Activated T-helper 1 cell treated with Interleukin-2 at 50 U/mL for 16 hours (primary cell): ENCODE data around the gene MEX3B.
"Not testable (repeated sequence)": the region's sequence is repeated elsewhere in the genome, so short reads cannot be mapped to it uniquely, and the experiment has no call there.

Experiments
- DNase-seq: peaks from one replicate; pipeline ENCODE4 v3.0.0-alpha.2; 2020; ENCODE audit warnings: low read depth

MEX3B gene

DNA sequence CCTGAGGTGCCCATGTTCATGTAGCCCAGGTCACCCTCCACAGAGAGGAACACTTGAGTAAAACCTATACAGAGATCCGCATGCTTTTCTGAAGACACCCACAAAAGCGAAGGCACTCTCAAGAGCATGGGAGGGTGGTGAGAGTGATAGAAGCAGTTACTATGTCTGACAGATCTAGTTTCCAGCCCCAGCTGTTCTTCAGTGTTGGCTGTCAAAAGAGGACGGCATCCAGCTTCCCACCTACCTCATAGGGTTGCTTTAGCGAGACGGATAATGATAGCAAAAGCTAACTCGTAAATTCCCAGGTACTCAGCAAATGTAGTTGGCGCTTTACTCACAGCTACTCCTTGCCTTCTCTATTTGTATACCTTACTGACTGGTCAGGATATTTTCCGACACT, 3.0 kb upstream of the MEX3B start:
- no peak for DNase-seq

DNA sequence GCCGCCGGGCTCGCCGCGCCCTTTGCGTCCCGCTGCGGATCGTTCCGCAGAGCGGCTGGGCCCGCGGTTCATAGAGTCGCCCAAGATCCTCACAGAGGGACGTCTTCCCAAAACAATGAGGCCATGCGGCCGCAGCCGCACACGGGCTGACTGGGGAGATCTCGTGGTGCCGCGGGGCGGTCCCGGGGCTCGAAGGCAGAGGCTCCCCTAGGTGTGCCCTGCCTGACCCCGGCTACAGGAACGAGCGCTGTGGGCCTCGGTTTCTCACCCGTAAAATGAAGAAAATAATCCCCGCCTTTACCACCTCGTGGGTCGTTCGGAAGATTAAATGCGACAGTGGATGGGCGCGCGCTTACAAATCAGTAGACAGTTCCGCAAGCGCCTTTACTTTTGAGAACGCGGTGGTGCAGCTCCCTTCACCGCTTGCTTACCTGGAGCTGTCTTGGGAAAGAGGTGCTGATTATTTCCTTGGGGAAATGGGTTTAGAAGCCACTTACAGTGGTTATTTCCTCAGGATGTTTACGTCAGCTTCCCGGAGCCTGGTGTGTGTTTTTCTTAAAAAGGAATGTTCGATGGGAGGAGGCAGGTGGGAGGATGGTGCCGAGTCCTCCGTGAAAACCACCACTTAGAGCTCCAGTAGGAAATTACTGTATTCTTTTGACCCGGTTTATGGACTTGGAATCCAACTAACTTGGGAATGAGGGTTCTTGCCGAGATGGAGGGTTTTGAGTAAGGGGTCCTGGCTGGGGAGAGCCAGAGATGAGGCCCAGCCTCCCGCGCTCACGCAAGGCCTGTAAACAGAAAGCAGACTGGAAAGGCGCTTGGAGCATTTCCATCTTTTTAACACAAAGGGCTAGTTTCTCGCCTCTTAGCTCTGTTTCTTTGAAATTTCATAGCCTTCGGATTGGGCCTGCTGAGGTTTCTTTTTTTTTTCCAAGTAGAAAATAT, 1.9 kb upstream of the MEX3B start:
- no peak for DNase-seq

DNA sequence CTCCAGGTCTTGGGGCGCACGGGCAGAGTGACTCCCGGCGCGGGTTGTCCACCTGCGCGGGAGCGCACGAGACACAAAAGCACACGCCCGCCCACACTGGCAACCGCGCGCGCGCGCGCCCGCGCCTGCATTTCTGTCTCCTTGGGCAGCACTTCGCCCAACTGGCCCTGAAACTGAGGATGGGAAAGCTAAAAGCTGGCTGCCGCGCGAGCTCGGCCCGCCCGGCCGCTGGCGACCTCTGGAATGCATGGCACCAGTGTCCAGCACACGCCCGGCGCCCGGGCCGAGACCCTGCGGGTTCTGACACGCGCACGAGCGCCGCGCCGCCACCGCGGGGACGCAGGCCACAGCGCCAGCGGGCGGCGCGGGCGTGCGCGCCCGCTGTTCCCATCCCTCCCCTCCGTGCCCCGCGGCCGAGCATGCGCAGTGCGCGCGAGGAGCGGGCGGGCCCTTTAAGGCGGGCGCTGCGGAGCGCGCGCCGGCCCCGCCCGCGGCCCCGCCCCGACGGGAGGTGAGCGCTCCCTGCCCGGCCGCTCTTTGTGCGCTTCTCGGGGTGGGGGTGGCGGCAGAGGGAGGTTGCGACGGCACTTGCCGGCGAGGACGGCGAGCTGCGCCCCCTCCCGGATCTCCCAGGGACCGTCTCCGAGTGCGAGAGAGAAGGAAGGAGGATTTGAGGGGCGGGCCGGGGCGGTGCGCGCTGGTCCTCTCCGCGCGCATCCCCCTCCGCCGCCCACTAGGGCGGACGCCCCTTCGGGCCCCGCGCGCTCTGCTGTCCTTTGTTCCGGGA, 1.0 kb upstream of the MEX3B start:
- DNase-seq: peak; percentile 75

DNA sequence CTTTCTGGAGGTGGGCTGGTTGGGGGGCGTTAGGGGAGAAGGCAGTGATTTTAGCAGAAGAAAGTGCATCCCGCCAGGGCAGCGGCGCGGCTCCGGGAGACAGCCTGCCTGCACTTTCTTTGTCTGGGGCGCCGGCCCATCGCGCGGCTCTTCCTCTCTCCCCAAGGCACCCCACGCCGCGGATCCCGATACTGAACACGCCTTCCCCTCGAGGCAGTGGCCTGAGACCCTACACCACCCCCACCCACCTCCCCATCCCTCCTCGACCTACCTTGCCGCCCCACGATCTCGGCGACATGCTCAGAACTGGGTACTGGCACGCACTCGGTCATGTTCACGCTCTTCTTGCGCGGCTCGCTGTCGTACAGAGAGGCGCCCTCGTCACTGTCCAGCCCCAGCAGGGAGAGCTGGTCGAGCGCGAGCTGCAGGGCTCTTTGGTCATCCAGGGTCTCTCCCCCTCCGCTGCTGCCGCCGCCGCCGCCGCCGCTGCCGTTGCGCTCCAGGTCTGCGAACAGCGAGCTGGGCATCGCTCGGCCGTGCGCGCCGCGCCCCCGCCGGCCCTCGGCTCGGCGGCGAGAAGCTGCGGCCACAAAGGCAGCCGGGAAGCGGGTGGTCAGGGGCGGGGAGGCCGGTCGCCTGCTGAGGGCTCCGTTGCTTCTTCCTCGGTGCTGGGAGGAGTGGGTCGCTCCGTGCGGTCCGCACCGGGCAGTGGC, 483 bp downstream of the MEX3B start:
- DNase-seq: no peak

DNA sequence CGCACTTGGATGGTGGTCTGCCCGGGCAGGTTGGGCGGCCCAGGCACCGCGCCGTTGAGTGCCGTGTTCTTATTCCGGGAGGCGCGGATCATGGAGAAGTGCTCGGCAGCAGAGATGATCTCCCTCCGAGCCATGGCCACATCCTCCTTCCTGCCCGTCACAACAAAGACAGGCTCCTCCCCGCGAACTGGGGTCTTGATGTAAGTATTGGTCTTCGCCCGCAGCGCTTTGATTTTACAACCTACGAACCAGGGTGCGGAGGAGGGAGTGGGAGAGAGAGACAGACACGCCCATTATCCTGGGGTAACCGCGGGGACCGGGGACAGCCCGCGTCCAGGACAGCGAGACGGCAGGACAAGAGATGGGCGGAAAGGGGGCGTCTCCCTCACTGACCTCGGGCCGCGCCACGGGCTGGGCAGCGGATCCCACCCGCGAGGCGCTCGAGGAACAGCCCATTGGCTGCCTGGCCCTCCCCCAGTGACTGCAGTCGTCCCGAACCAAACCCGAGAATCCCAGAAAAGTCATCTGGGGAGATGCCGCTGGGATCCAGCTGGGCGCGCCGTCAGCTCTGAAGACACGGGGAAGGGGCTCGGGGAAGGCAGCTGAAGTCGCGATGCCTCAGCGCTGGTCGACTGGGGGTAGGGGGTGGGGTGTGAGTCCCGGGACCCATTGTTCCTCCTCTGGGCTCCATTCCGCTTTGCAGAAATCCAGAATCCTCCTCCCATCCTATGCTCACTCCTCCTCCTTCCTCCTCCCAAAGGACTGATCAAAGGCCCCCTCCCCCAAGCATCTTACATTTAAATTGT, 1.2 kb downstream of the MEX3B start:
- no peak for DNase-seq

DNA sequence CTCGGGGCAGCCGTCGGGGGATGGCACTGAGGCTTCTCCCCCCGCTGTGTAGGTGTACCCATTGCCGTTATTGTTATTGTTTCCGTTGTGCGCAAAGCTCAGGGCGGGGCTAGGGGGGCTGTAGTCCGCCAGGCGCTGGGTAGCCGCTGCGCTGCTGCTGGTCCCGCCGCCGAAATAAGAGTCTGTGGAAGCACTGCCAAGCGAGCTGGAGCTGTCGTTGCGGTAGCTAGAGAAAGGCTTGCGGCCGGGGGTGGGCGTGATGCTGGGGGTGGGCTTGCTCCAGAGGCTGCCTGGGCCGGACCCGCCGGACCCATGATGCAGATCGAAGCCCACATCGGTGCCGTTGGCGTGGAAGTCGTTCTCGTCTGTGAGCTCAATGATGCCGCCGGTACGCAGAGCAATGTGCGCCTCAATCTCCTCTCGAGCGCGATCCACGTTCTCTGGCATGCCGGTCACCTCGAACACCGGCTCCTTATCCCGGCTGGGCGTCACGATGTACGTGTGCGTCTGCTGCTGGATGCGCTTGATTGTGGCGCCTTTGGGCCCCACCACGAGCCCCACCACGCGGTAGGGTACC, 1.9 kb downstream of the MEX3B start:
- no peak for DNase-seq

DNA sequence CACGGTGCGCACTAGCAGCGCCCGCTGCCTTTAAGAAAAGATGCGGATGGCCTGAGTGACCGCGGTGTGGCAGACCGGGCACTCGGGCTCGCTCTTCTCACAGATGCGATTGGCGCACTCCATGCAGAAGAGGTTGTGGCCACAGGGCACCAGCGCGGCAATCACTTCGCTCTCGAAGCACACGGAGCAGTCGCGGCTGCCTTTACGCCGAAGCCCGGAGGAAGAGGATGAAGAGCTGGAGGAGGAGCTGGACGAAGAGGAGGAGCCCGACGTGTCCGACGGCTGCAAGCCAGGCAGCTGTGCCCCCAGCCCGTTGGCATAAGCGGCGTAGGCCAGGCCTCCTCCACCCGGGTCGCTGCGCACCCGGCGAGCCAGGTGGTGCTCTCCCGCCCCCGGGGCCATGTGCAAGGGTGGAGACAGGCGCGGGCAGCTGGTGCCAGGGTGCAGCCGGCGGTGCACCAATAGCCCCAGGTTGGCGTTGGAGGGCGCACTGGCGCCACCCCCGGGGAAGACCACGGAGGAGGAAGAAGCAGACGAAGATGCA, 2.6 kb downstream of the MEX3B start:
- no peak for DNase-seq

DNA sequence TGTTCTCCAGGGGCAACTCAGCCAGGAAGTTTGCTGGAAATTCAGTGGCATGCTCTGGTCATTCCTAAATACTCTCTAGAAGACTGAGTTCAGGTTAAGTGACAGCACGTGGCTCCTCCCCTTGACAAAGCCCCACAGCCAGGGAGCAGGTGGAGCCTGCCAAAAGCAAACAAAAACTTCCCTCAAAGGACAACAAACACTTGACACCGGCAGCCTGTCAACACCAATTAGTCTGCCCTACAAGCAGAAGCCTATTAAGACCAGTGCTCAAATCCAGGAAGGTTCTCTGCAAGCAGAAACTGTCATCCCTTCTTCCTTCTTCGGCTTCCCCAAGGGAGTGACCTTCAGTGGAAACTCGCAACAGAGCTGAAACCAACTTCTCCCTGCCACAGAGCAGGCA, 5.0 kb downstream of the MEX3B start:
- DNase-seq: no peak

DNA sequence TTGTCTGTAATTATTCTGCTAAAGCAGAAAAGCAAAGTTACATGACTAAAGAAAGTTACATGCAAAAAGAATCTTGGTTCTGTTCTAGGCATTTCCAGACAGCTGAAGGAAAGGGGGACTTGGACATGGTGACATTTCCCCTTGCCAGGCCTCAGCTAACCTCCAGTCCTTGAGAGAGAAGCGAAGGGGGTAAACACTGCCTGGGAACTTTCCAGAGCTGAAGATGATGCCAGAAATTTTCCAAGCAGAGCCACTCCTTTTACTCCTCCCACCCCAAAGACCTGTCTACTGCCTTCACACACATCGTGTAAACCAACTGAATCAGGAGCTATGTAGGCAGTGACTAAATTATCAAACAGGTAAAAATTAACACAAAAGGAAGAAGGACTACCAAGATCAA, 5.4 kb downstream of the MEX3B start:
- no peak for DNase-seq

DNA sequence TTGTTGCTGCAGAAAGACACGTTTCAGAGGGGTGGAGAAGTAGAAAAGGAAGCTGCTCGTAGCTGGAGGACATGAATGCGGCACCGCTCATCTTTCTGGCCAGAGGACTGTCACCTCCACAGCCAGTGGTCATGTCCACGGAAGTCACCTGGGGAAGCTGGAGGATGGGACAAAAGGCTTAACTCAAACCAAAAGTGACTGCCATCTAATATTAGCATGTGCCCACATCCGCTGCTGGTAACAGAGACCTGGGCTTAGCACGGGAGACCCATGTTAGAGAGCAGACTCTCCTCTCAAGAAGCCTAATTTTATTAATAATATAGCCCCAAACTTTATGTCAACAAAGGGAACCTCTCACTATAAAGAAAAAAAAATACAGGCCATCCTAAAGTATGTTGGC, 5.9 kb downstream of the MEX3B start:
- no peak for DNase-seq

DNA sequence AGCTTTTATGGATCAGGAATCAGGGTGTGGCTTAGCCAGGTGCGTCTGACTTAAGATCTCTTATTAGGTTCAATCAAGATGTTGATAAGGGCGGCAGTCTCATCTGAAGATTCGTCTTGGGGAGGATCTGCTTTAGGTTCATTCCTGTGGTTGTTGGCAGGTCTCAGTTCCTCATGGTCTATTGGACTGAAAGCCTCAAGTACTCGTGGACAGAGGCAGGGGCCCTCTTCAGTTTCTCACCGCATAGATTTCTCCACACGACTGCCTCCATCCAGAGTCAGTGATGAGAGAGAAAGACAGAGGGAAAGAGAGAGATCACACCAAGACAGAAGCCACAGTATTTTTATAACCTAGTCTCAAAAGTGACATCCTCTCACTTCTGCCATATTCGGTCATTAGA, 9.4 kb downstream of the MEX3B start:
- no peak for DNase-seq

DNA sequence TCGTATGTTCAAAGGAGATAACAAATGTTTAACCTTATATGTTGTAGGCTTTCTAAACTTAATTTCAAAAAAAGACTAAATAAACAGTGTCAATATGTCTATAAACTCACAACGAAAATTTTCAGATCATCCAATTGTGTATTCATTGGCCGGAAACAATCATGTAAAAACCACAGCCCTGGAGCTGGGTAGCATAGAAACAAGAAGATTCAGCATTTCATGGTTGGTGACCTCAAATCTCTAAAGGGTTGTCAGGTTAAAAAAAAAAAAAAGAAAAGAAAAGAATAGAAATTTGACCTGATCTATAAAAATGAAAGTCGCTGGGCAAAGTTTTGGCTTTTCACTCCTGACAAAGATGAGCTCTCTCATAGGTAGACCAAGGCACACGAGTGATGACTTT, 13.9 kb downstream of the MEX3B start:
- DNase-seq: no peak

DNA sequence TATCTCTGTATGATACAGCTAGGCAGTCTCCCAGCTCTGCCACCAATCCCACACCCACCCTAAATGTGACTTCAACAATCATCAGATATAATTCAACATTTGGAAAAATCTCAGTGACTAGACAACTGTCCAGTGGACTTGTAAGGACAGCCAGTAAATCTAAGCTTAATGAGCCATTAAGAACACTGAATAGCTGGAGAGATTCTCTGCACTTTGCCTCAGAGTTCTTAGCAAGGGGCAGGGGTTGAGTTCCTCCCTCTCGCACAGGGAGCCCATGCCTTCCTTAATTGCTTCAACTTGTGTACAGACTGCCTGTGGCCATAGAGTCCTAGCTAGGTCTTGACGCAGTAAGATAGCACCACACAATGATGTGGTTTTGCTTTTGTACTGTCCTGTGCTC, 15.6 kb downstream of the MEX3B start:
- no peak for DNase-seq

DNA sequence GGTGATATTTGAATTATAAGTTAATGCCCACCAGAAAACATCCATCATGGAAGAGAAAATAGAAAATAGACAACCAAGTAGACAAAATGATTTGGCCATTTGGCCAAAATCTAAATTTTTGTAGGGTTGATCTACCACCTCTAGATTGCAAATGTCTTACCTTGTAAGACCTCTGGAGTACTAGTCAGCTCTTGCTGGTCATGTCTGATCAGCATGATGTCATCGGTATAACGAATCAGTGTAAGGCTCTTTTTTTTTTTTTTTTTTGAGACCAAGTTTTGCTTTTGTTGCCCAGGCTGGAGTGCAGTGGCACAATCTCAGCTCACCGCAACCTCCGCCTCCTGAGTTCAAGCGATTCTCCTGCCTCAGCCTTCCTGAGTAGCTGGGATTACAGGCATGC, 17.7 kb downstream of the MEX3B start:
- not testable (repeated sequence) for DNase-seq

DNA sequence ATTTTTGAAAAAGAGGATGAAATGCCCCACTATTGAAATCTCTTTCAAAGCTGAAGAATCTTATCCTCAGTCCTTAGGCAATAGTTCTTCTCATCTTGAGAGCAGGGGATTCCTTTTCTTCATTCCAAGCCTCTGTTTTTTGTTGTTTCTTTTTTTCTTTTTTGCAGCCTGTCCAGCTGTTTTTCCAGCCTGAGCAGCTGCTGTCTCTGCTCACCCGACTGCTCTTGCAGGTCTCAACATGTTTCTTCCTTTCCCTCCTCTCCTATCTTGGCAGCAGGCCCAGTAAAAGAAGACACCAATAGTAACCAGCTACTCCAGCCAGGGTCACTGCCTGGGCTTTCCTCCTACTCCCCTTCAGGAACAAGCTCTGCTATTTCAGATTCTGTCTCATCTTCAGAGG, 23.8 kb downstream of the MEX3B start:
- no peak for DNase-seq

DNA sequence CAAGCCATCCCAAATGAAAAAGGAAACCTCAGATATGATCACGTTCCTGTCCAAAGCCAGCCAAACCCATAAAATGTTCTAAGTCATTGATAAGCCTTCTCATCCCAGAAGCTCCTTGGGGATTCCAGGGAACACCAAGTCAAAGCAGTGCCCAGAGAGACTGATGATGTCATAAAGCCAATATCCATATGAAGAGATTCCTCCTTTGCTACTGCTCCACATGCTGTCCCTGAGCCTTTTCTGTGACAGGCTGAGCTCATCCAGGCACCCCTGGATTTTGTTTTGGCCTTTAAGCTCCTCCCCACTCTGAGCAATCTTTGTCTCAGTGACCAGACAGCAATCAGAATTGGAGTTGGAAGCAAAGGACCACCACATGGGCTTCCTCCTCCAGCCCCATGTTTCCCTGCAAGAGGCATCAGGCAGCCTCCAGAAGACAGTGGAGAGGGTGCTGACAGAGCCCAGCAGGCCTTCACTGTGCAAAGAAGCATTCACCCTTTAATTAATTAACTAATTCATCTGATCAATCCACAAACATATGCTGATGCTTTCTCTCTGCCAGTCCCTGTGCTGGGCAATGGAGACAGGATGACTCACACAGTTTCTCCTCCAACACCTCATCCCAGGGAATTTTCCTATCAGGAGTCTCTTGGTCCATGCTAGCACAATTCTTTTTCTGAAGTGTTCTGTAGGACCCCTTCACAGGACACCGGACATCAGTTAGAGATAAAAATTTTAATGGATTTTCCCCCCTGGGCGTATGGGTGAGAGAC, 25.0 kb downstream of the MEX3B start:
- DNase-seq: no peak

DNA sequence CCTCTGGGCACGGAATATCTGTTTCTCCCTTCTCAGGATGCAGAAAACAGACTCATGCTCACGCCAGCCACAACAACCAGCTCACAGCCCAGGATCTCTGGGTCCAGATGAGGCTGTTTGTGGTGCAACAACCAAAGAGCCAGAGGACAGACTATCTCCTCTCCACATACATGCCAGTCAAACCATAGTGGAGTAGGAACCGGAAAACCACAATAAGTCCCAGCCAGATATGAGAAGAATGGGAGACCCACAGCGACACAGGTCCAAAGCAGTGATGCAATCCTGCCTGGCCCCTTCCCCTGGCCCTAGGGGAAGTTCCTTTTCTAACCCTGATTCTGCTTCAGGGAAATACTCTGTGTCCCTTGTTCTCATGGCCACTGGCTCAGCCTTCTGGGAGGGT, 27.6 kb downstream of the MEX3B start:
- no peak for DNase-seq

DNA sequence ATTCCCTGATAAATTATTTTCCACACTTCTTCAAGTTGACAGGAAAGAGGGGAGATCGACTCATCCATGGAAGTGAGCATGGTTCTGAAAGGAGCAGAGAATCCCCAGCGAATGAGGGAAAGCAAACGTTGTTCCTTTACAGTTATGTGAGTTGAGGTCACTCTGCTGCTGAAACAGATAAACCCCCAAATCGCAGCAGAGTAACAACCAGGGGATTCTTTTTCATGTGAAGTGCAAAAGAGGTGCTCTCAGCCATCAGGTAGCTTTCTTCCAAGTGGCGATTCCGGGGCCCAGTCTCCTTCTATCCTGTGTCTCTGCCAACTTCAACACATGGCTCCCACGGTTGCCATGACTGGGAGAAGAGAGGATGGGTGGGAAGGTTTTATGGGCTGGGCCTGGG, 28.2 kb downstream of the MEX3B start:
- no peak for DNase-seq

DNA sequence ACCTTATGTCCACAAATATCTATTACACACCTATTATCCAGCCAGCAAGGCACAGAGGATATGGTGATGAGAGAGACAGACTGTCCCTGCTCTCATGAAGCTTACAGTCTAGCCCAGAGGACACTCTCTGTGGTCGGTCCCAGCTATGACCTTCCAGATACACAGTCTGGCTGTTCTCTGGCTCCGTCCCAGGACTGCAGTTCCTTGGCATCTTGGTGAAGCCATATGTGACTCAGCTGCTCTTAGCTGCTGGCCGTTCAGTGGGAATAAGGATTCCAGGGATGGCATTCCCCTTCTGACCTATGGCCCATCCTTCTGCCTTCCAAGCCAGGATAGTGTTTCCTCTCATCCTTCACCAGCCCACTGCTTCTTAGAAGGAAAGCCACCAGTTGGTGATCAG, 30.8 kb downstream of the MEX3B start:
- DNase-seq: no peak

DNA sequence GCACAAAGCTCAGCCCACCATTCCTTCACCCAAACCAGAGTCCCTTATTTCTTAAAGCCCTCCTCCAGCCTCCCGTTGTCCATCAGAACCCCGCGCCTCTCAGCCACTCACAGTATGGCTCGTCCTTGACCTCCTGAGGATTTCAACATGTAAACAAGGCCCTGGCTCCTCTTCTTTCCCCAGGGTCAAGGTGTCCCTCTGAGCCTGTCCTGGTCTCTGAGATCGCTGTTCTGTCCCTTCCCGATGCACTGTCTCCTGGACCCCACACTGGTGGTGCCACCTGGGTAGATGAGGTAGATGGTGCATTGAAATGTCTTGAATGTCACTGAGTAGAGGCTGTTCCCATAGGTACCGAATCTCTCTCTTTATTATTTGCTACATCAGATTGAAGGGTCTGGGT, 32.9 kb downstream of the MEX3B start:
- no peak for DNase-seq
